GM19467 (cell line): ENCODE data around the gene NUDT5.
A peak's percentile ranks its signal among the peaks of the same experiment; 100 is the strongest.
"Not testable (repeated sequence)": the region's sequence is repeated elsewhere in the genome, so short reads cannot be mapped to it uniquely, and the experiment has no call there.

Experiments
- ATAC-seq: cut with Tn5 transposase; IDR thresholded peaks from one replicate; pipeline ENCODE4 v1.9.1; 2021; ENCODE audit warnings: mild to moderate bottlenecking, moderate library complexity; ENCODE audit not compliant: unreplicated experiment

Gene NUDT5

GRCh38 chr10:12207114-12207513, 11.4 kb upstream of the NUDT5 start:
- ATAC-seq = no peak

GRCh38 chr10:12205082-12205481, 9.4 kb upstream of the NUDT5 start:
- no peak for ATAC-seq

GRCh38 chr10:12202226-12202625, 6.5 kb upstream of the NUDT5 start:
- no peak for ATAC-seq

- no peak for ATAC-seq
Measured at GRCh38 chr10:12201543-12201942, 5.9 kb upstream of the NUDT5 start.

- no peak for ATAC-seq
Measured at GRCh38 chr10:12200850-12201249, 5.2 kb upstream of the NUDT5 start.

GRCh38 chr10:12198156-12198555, 2.5 kb upstream of the NUDT5 start:
- ATAC-seq = no peak

- ATAC-seq = peak; percentile 6
Measured at GRCh38 chr10:12196531-12197211, 980 bp upstream of the NUDT5 start.

GRCh38 chr10:12195281-12195602, 449 bp downstream of the NUDT5 start:
- ATAC-seq = no peak

- no peak for ATAC-seq
Measured at GRCh38 chr10:12194752-12195271, 879 bp downstream of the NUDT5 start.

- ATAC-seq = no peak
Measured at GRCh38 chr10:12193193-12193592, 2.5 kb downstream of the NUDT5 start.

- no peak for ATAC-seq
Measured at GRCh38 chr10:12191715-12192114, 4.0 kb downstream of the NUDT5 start.

GRCh38 chr10:12189426-12189825, 6.3 kb downstream of the NUDT5 start:
- no peak for ATAC-seq

- no peak for ATAC-seq
Measured at GRCh38 chr10:12188656-12189055, 7.0 kb downstream of the NUDT5 start.

GRCh38 chr10:12187321-12187905, 8.3 kb downstream of the NUDT5 start:
- ATAC-seq = no peak

- ATAC-seq = no peak
Measured at GRCh38 chr10:12186323-12186722, 9.4 kb downstream of the NUDT5 start.

- no peak for ATAC-seq
Measured at GRCh38 chr10:12184165-12184564, 11.5 kb downstream of the NUDT5 start.

GRCh38 chr10:12181065-12181775, 14.5 kb downstream of the NUDT5 start:
- ATAC-seq = no peak

- no peak for ATAC-seq
Measured at GRCh38 chr10:12180221-12180974, 15.3 kb downstream of the NUDT5 start.

GRCh38 chr10:12179606-12180170, 16.0 kb downstream of the NUDT5 start:
- no peak for ATAC-seq

GRCh38 chr10:12177642-12178041, 18.0 kb downstream of the NUDT5 start:
- no peak for ATAC-seq

- not testable (repeated sequence) for ATAC-seq
Measured at GRCh38 chr10:12171512-12171911, 24.2 kb downstream of the NUDT5 start.
